Measurements from ENCODE around the gene RGL3. TPM values are rescaled to one million over a fixed set of nuclear protein-coding genes. Genes with fewer than 3 reads are reported as not detected.

Gene RGL3
- total and polyA plus RNA-seq, 9 of the 15 experiments (the other 6 are each of a cell fraction or from before 2014, with no cell fraction given), result 0.12 to 0.61 (median 0.32) TPM; not detected in 4

- TF ChIP-seq ZNF592 (IDR thresholded peaks at IDR 0.05) (no peak), GATAD2A (IDR thresholded peaks at IDR 0.05) (no peak), XRCC5 (IDR thresholded peaks at IDR 0.05; ENCODE audit: low read depth, low read length) (no peak), HDAC2 (IDR thresholded peaks at IDR 0.05) (peak; percentile 49; the same call in 1 of the 2 replicates), HDGF (IDR thresholded peaks at IDR 0.05) (peak; percentile 98), GTF2E2 (tag; IDR thresholded peaks at IDR 0.05) (no peak), POLR2B (IDR thresholded peaks at IDR 0.05; ENCODE audit: low read depth, partially characterized antibody) (no peak), SRSF1 (IDR thresholded peaks at IDR 0.05; ENCODE audit: low read depth, low read length) (no peak), SP2 (IDR thresholded peaks at IDR 0.05; ENCODE audit: extremely low read depth, low read depth, low read length, poor library complexity, severe bottlenecking) (no peak), PPARD (CRISPR knock-in tag; IDR thresholded peaks at IDR 0.05) (no peak), POLR2A (conservative IDR thresholded peaks at IDR 0.05) (peak; percentile 47; the same call in 1 of the 2 replicates), HDAC1 (IDR thresholded peaks at IDR 0.05) (peak in 1 of 2 experiments; percentile 69; a peak in 1 of 4 replicates), ELK3 (CRISPR knock-in tag; IDR thresholded peaks at IDR 0.05) (no peak), ZFX (CRISPR knock-in tag; IDR thresholded peaks at IDR 0.05) (peak; percentile 66), BHLHE40 (IDR thresholded peaks at IDR 0.05; ENCODE audit: low read length) (no peak), CHCHD3 (CRISPR knock-in tag; IDR thresholded peaks at IDR 0.05) (no peak), RBFOX2 (IDR thresholded peaks at IDR 0.05; ENCODE audit: low read depth, low read length) (peak; percentile 73), NFE2 (IDR thresholded peaks at IDR 0.05; ENCODE audit: low read depth) (no peak), HIVEP1 (CRISPR knock-in tag; IDR thresholded peaks at IDR 0.05) (no peak), CXXC5 (CRISPR knock-in tag; IDR thresholded peaks at IDR 0.05) (peak; percentile 52; the same call in 1 of the 2 replicates), LARP7 (IDR thresholded peaks at IDR 0.05) (peak; percentile 91), NFXL1 (CRISPR knock-in tag; IDR thresholded peaks at IDR 0.05) (no peak), DDX20 (tag; IDR thresholded peaks at IDR 0.05; ENCODE audit: low read depth) (no peak), SMARCE1 (IDR thresholded peaks at IDR 0.05) (0 out of 2 replicates have a peak, but pooled peaks have one; percentile 35)
- TF ChIP-seq, protein P1, sequence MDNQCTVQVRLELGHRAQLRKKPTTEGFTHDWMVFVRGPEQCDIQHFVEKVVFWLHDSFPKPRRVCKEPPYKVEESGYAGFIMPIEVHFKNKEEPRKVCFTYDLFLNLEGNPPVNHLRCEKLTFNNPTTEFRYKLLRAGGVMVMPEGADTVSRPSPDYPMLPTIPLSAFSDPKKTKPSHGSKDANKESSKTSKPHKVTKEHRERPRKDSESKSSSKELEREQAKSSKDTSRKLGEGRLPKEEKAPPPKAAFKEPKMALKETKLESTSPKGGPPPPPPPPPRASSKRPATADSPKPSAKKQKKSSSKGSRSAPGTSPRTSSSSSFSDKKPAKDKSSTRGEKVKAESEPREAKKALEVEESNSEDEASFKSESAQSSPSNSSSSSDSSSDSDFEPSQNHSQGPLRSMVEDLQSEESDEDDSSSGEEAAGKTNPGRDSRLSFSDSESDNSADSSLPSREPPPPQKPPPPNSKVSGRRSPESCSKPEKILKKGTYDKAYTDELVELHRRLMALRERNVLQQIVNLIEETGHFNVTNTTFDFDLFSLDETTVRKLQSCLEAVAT (IDR thresholded peaks at IDR 0.05), result peak; percentile 68 to 83; a peak in 3 of 4 replicates
Measured at GRCh38 chr19:11355160-11356073, 63.7 kb downstream of the RGL3 start, which contains the start of gene PLPPR2 (continued).
